ENCODE data around the gene PCNX2. TPM values are rescaled to one million over a fixed set of nuclear protein-coding genes. Genes with fewer than 3 reads are reported as not detected.
A peak's percentile ranks its signal among the peaks of the same experiment; 100 is the strongest.

PCNX2 gene
- total RNA-seq, 1 donor from 2014 or later = 11.3 TPM

- Histone ChIP-seq H3K27ac (peak overlapping the region; percentile 47), H3K4me1 (peaks cover 31% of the 10 kb centered on the region), H3K9me3 (peaks cover 4% of the 10 kb centered on the region), H3K36me3 (peaks cover 17% of the 10 kb centered on the region), H3K4me3 (no peak overlapping the region), H3K27me3 (ENCODE audit: low read depth) (no peaks in the 10 kb centered on the region)
- TF ChIP-seq CTCF (IDR thresholded peaks at IDR 0.05) = no peak
- ATAC-seq (peak; percentile 44 to 59), DNase-seq (no peak)
- intact Hi-C loops (cut with DNase I) = no loop called here
Observed at GRCh38 chr1:232962761-232963745, 332.5 kb downstream of the PCNX2 start.

- DNase-seq (no peak), ATAC-seq (no peak)
- Histone ChIP-seq H3K36me3 (peaks cover 32% of the 10 kb centered on the region), H3K27me3 (ENCODE audit: low read depth) (no peaks in the 10 kb centered on the region), H3K27ac (no peak overlapping the region), H3K9me3 (peaks cover 5% of the 10 kb centered on the region), H3K4me3 (no peak overlapping the region), H3K4me1 (peaks cover 8% of the 10 kb centered on the region)
- no peak for TF ChIP-seq CTCF (IDR thresholded peaks at IDR 0.05)
- intact Hi-C loops (cut with DNase I) = no loop called here
Observed at GRCh38 chr1:232958067-232958466, 337.5 kb downstream of the PCNX2 start.

DNA sequence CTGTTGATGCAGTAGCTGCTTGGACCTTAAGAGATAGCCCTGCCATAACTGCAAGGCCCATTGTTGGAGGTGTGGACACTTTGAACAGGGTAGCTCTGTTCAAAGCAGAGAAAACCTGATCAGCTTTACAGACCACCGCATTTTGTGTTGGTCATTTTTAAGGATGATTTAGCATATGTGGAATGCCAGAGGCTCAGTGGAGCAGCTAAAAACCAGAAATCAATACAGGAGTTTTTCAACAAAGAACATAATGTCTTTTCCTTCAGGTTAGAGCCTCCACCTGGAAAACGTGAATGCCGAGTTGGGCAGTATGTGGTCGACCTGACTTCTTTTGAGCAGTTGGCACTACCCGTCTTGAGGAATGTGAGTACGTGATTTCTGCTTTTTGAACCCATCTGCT lies 339.4 kb downstream of the PCNX2 start:
- H3K27ac ChIP-seq = no peak overlapping the region

DNA sequence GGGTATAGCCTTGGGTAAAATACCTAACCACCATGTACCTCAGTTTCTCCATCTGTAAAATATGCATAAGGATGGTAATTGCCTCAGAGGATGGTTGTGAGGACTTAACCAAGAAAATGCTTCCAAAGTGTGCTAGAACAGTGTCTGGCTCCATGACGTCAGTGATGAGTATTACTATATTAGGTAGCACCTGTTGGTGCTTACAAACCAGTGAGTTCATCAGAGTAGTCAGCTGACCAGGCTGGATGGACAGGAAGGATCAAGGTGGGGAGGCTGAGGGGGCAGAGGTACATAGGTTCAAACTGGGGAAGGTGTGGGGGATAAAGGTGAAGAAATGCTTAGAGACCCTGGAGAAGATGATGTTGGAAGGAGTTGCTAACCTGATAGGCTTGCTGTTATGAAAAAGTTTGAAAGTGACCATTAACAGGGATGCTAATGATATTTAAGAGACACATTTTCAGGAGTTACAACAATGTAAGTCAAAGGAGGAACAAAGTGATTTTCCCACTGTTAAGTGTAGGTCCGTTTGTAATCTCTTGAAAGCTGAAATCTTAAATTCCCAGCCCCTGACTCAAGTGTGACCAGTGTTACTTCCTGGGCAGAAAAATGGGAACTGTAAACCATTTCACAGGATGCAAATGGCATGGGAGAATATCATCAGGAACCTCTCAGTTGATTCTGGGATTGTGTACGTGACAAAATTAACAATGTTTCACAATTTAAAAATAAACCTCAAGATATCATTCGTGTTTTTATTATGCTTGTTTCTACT lies 340.7 kb downstream of the PCNX2 start:
- ATAC-seq = no peak
- peaks cover 11% of the 10 kb centered on the region for H3K4me1 ChIP-seq

More for the DNA sequence above, 339.4 kb downstream of the PCNX2 start:
- Histone ChIP-seq H3K4me1 (peaks cover 8% of the 10 kb centered on the region), H3K36me3 (peaks cover 32% of the 10 kb centered on the region), H3K9me3 (peaks cover 5% of the 10 kb centered on the region), H3K4me3 (no peak overlapping the region), H3K27me3 (ENCODE audit: low read depth) (no peaks in the 10 kb centered on the region)
- no peak for DNase-seq
- TF ChIP-seq CTCF (IDR thresholded peaks at IDR 0.05) = no peak
- no peak for ATAC-seq
- intact Hi-C loops (cut with DNase I) = no loop called here

More for the DNA sequence above, 340.7 kb downstream of the PCNX2 start:
- Histone ChIP-seq H3K27ac (no peak overlapping the region), H3K9me3 (peaks cover 5% of the 10 kb centered on the region), H3K27me3 (ENCODE audit: low read depth) (no peaks in the 10 kb centered on the region), H3K36me3 (peaks cover 30% of the 10 kb centered on the region), H3K4me3 (no peak overlapping the region)
- no peak for TF ChIP-seq CTCF (IDR thresholded peaks at IDR 0.05)
- no peak for DNase-seq
- intact Hi-C loops (cut with DNase I) = no loop called here
